GM21723 (cell line): ENCODE measurements around the gene NPIPA7.
"Not testable (repeated sequence)": the region's sequence is repeated elsewhere in the genome, so short reads cannot be mapped to it uniquely, and the experiment has no call there.

ENCODE experiments used
- ATAC-seq: cut with Tn5 transposase; IDR thresholded peaks from one replicate; pipeline ENCODE4 v1.9.1; 2021; ENCODE audit warnings: mild to moderate bottlenecking, moderate library complexity; ENCODE audit not compliant: unreplicated experiment

The NPIPA7 gene

DNA sequence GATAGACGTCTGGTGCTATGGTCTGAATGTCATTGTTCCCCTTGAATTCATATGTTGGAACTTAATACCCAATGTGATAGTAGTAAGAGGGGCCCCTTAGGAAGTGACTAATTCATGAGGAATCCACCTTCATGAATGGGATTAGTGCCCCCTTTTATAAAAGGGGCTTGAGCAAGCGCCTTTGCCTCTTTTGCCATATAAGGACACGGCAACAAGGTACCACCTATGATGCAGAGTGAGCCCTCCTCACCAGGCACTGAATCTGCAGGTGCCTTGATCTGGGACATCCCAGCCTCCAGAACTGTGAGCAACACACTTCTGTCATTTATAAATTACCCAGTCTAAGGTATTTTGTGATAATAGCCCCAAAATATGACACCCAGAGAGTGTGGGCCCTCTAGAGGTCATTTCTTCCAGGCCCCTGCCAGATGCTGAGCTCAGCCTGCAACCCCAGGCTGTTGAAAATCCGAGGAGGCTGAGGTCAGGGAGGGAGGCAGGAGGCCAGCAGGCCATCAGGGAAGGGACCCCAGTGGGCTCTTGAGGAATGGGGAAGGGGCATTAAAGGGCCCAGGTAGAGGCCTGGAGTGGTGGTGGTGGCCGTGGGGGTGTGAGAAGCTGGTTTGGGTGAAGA is 39.1 kb downstream of the NPIPA7 start:
- ATAC-seq, result not testable (repeated sequence)

DNA sequence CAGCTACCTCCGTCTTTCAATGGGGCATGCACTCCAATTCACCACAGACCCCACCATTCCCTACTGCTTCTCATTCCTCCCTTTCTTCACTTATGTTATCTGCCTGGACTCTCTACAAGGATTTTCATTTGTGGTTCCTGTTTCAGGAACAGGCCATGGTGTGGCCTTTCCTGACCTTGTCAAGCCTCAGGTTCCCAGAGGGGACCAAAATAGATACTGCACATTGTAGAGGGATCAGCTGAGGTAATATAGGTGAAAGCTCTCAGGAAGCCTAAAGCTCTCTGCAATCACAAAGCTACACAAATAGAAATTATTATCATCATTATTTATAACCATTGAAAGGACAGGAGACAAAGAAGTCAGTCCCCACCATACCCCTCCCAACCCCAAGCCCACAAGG is 41.6 kb downstream of the NPIPA7 start:
- ATAC-seq, result not testable (repeated sequence)

DNA sequence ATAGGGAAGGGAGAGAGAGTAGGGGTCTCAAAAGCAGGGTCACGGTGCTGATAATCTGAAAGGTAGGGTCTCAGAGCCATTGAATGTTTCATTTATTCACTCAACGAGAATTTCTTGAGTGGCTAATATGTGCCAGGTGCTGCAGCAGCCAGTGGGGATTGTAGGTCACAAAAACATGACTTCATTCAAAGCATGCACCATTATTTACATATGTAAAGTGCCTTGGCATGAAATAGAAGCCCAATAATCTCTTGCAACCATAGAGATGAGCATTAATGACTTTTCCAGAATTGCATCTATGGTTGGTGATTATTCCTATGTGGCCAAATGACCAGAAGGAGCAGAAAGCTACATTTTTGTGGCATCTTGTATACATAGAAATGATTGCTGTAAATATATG is 46.2 kb downstream of the NPIPA7 start:
- not testable (repeated sequence) for ATAC-seq

DNA sequence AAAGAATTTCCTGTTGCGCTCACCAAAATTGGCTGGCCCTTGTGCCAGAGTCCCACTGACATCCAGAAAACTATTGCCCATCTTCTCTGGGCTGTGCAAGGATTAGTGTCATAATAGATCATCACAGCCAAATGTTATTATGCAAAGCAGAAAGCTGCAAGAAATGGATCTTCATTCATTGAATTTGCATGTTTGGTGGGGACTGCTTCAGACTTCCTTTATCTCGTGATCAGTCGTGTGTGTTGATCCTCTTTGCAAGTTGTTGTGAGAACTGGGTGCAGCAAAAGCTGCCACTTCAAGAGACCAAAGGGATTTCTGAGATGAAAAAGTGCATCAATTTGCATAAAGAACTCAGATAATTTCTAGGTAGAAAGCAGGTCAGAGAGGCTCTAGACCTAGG is 52.2 kb downstream of the NPIPA7 start:
- not testable (repeated sequence) for ATAC-seq

DNA sequence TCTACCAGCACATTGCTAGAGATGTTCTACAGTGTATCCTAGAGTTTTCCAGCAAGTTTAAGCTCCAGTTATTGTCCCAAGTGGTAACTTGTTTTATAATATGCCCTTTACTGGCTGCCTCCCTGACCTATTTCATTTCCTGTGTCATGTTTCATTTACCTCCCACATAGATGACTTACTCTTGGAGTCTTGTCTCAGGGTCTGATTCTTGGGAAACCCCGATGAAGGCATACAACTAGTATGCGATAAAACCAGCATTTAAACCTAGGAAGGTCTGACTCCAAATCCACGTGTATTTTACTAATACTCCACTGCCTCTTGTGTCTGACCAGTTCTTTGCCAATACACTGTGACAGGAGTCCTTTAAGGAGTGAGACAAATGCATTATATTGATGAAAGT is 55.8 kb downstream of the NPIPA7 start:
- not testable (repeated sequence) for ATAC-seq

DNA sequence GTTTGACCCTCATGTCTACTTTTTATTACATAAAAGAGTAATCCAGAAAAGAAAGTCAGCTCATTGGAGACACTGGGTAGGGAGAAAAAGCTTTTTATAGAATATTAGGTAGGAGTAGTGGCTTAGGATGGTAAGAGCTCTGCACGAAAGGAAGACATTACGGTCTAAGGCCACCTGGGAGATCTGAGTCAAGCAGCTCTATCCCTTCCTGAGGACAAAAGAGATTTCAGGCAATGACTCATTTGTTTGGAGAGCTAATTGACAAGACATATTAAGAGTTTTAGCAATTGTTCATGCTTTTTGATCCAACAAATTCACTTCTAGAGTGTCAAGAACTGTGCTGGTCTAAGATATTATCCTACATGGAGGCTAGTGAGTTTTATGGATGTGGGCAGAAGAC is 62.5 kb downstream of the NPIPA7 start:
- ATAC-seq, result not testable (repeated sequence)
